Retinal pigment epithelial cell (primary cell): ENCODE results near the gene FBLN2.
A peak's percentile ranks its signal among the peaks of the same experiment; 100 is the strongest.

Source experiments
- DNase-seq: peaks from one replicate; pipeline ENCODE4 v3.0.0-alpha.2; 2010; ENCODE audit warnings: low read depth
- H3K4me3 ChIP-seq: 2 replicates; pipeline ENCODE4 v1.5.1; 2011; ENCODE audit warnings: mild to moderate bottlenecking, low read length, control low read depth, moderate library complexity
- CTCF ChIP-seq: conservative IDR thresholded peaks from 2 replicates; pipeline ENCODE4 v1.5.1; 2011; ENCODE audit warnings: low read depth, low read length, control low read depth, inconsistent platforms

Gene FBLN2

GRCh38 chr3:13644341-13645117 is 95.6 kb downstream of the FBLN2 start:
- no peak for DNase-seq
- no peak overlapping the region for H3K4me3 ChIP-seq
- TF ChIP-seq CTCF = no peak

- no peak for TF ChIP-seq CTCF
- DNase-seq = no peak
These were observed 97.1 kb downstream of the FBLN2 start for GRCh38 chr3:13645801-13646637.

GRCh38 chr3:13647298-13648059 is 98.6 kb downstream of the FBLN2 start:
- no peak for TF ChIP-seq CTCF
- no peak for DNase-seq
- no peak overlapping the region for H3K4me3 ChIP-seq

More at GRCh38 chr3:13645801-13646637, 97.1 kb downstream of the FBLN2 start:
- H3K4me3 ChIP-seq = no peak overlapping the region

GRCh38 chr3:13648060-13649001 is 99.4 kb downstream of the FBLN2 start:
- TF ChIP-seq CTCF = peak; percentile 99
- H3K4me3 ChIP-seq = no peak overlapping the region
- peak; percentile 27 for DNase-seq

- no peak for DNase-seq
- H3K4me3 ChIP-seq = no peak overlapping the region
- peak; percentile 98 for TF ChIP-seq CTCF
These were observed 101.5 kb downstream of the FBLN2 start for GRCh38 chr3:13650210-13651056.

GRCh38 chr3:13651057-13651400 is 102.1 kb downstream of the FBLN2 start:
- TF ChIP-seq CTCF = no peak
- H3K4me3 ChIP-seq = no peak overlapping the region
- DNase-seq = no peak
